Kidney (tissue), 14 donors: ENCODE data around the gene ARRDC3. TPM values are rescaled to one million over a fixed set of nuclear protein-coding genes. Genes with fewer than 3 reads are reported as not detected.

Experiments
- DNase-seq, 5 donors: peaks; one replicate each; pipeline ENCODE4 v3.0.0-alpha.2; 2013 to 2020
- FAIRE-seq: peaks from 2 replicates; lab custom pipeline; 2012; peaks lifted over from hg19 to GRCh38; lab: Jason Lieb, UNC
- H3K27ac ChIP-seq, 2 donors: one replicate each; pipeline ENCODE4 v1.7.0; 2013; ENCODE audit warnings: low read depth in 2 of 2, low read length in 2 of 2, inconsistent platforms in 1 of 2
- H3K27me3 ChIP-seq: one replicate; pipeline ENCODE4 v1.7.1; 2013; ENCODE audit warnings: low read length, inconsistent platforms; ENCODE audit not compliant: control insufficient read depth, insufficient read depth
- H3K36me3 ChIP-seq, 3 donors: one replicate each; pipeline versions ENCODE4 v1.7.0 to v1.7.1; 2013; ENCODE audit warnings: low read length in 3 of 3, control low read depth in 1 of 3, inconsistent platforms in 1 of 3; ENCODE audit not compliant: insufficient read depth in 3 of 3, control insufficient read depth in 2 of 3
- H3K4me1 ChIP-seq, 3 donors: one replicate each; pipeline versions ENCODE4 v1.7.0 to v1.7.1; 2013; ENCODE audit warnings: low read length in 3 of 3, inconsistent platforms in 1 of 3, low read depth in 1 of 3; ENCODE audit not compliant: control insufficient read depth in 2 of 3, insufficient read depth in 2 of 3
- H3K4me3 ChIP-seq, 3 donors: one replicate each; pipeline versions ENCODE4 v1.7.0 to v1.8.1; 2013; ENCODE audit warnings: low read length in 3 of 3, control low read depth in 1 of 3, inconsistent platforms in 1 of 3
- H3K9ac ChIP-seq, 3 donors: one replicate each; pipeline versions ENCODE4 v1.7.0 to v1.7.1; 2013; ENCODE audit warnings: low read length in 3 of 3, control low read depth in 1 of 3, inconsistent platforms in 1 of 3
- H3K9me3 ChIP-seq, 3 donors: one replicate each; pipeline versions ENCODE4 v1.7.0 to v1.7.1; 2013; ENCODE audit warnings: low read length in 3 of 3, control low read depth in 1 of 3, inconsistent platforms in 1 of 3; ENCODE audit not compliant: control insufficient read depth in 2 of 3, insufficient read depth in 1 of 3
- intact Hi-C: fragments of 100-400 bp; cut with DNase I; formaldehyde crosslinking; loops from one replicate; pipeline ENCODE4 v1.11.1; 2022
- polyA plus RNA-seq: library from polyadenylated mRNA; stranded (reverse); fragments of 350-450 nt; fragmentation: Illumina TruSeq; extraction: RNeasy Lipid Tissue Mini Kit (QIAGEN cat#74804); gene quantifications from one replicate; pipeline ENCODE4 v1.2.3, GENCODE V29; 2014; ENCODE audit warnings: low read depth, low replicate concordance; ENCODE audit not compliant: insufficient read depth
- total RNA-seq: library from RNA; stranded (reverse); fragmentation: NEBNext Ultra II Directional; extraction: Animal tissue kit (Norgen Biotek cat#: 25700); gene quantifications from one replicate; pipeline ENCODE4 v1.2.1, GENCODE V29; 2021
- TF ChIP-seq, protein P1 (sequence below): IDR thresholded peaks from 3 replicates; pipeline ENCODE4 v1.5.1; 2012; ENCODE audit warnings: mild to moderate bottlenecking, moderate library complexity, borderline replicate concordance; ENCODE audit not compliant: insufficient read depth; ENCODE audit errors: extremely low read depth
- donor health status: control.
- donor health status: control.
- donor health status: control.
- donor health status: control.
- donor health status: control.
- donor health status: DM: yes; HTN: yes; CAD: no.
- donor health status: Normal renal cell carcinoma (clear cell type).

Gene ARRDC3
- total and polyA plus RNA-seq, 2 donors from 2014 or later: 18.4 to 124 TPM

DNA sequence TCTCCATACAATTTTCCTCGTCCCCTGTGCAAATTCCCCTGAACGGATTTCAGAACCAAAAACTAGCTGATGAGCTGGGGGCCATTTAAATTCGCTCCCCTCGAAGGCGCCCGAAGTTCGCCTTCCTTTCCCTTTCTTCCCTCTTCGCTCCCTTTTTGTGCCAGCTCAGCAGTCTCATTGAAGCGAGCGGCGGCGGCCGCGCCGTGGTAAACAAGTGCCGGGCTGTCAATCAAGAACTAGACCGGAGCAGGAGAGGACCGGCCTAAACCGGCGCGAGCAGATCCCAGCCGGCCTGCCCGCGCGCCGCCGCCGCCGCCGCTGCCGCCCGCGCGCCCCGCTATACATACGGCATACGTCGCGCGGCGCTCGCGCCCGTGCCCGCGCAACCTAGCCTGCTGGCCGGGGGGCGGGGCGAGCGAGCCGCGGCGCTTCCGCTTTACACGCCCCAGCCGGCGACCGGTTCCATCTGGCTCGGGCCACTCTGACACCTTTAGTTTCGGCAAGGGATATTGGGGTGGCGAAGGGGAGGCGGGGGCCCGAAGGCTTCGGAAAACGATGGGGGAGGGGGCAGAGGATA, 3.1 kb downstream of the ARRDC3 start:
- Histone ChIP-seq H3K27me3 (no peaks in the 10 kb centered on the region), H3K27ac (peak overlapping the region; percentile 100), H3K4me3 (peak overlapping the region; percentile 92 to 98 (median 98)), H3K9me3 (no peaks in the 10 kb centered on the region), H3K9ac (peak overlapping the region; percentile 99 to 100 (median 99)), H3K4me1 (peaks cover 0 to 8% (median under 1%) of the 10 kb centered on the region in 3 donors), H3K36me3 (peaks cover 1 to 30% (median 7%) of the 10 kb centered on the region in 3 donors)
- DNase-seq (peak; percentile 96 to 99 (median 98)), FAIRE-seq (no peak)
- TF ChIP-seq, protein P1, sequence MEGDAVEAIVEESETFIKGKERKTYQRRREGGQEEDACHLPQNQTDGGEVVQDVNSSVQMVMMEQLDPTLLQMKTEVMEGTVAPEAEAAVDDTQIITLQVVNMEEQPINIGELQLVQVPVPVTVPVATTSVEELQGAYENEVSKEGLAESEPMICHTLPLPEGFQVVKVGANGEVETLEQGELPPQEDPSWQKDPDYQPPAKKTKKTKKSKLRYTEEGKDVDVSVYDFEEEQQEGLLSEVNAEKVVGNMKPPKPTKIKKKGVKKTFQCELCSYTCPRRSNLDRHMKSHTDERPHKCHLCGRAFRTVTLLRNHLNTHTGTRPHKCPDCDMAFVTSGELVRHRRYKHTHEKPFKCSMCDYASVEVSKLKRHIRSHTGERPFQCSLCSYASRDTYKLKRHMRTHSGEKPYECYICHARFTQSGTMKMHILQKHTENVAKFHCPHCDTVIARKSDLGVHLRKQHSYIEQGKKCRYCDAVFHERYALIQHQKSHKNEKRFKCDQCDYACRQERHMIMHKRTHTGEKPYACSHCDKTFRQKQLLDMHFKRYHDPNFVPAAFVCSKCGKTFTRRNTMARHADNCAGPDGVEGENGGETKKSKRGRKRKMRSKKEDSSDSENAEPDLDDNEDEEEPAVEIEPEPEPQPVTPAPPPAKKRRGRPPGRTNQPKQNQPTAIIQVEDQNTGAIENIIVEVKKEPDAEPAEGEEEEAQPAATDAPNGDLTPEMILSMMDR: no peak
- intact Hi-C loops: loop anchor here (10.0 kb wide), 2 partner anchors 275 to 445 kb away; no protein-coding TSS in a partner anchor

- intact Hi-C loops: no loop called here
- no peaks in the 10 kb centered on the region for H3K27me3 ChIP-seq
- peak; percentile 88 for FAIRE-seq
Observed at GRCh38 chr5:91379246-91379913, 3.7 kb downstream of the ARRDC3 start.

DNA sequence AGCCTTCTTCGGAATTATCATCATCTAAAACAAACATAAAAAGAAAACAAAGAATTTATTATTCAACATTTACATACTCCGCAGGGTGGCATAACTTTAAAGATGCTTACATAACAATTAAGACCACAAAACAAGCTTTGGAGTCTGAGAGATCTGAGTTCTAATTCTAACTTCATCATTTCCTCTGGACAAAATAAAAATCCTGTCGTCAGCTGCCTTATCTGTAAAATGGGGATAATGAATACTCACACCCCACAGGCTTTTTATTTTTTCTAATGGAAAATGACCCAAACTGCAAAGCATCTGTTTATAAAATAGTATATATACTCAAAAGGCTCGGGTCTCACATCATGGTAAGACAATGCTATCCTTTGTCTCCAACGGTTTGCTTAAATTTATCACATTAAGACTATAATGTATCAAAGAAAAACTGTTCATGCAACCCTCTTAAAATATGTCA, 4.3 kb downstream of the ARRDC3 start:
- Histone ChIP-seq H3K4me3 (peak overlapping the region; percentile 62 to 98 (median 96)), H3K27ac (peak overlapping the region in 1 of 2 donors; percentile 51), H3K9ac (peak overlapping the region in 2 of 3 donors; percentile 62 to 99), H3K9me3 (no peaks in the 10 kb centered on the region), H3K4me1 (peaks cover 0 to 11% (median 7%) of the 10 kb centered on the region in 3 donors), H3K36me3 (peaks cover 10 to 43% (median 13%) of the 10 kb centered on the region in 3 donors), H3K27me3 (no peaks in the 10 kb centered on the region)
- DNase-seq: peak in 2 of 5 donors; percentile 43 to 53
- intact Hi-C loops: no loop called here
- TF ChIP-seq, protein P1: no peak
- FAIRE-seq: no peak

More at GRCh38 chr5:91379246-91379913, 3.7 kb downstream of the ARRDC3 start:
- H3K4me1 ChIP-seq: peaks cover 0 to 8% (median 7%) of the 10 kb centered on the region in 3 donors
- H3K9me3 ChIP-seq: no peaks in the 10 kb centered on the region
- DNase-seq: no peak
- H3K4me3 ChIP-seq: peak overlapping the region; percentile 92 to 98 (median 96)
- H3K27ac ChIP-seq: peak overlapping the region; percentile 100
- TF ChIP-seq, protein P1: no peak
- peaks cover 7 to 37% (median 10%) of the 10 kb centered on the region in 3 donors for H3K36me3 ChIP-seq
- peak overlapping the region; percentile 99 to 100 (median 99) for H3K9ac ChIP-seq
